GM19023 (cell line): Measurements from ENCODE around the gene CUTC.

ENCODE experiments used
- ATAC-seq: cut with Tn5 transposase; IDR thresholded peaks from one replicate; pipeline ENCODE4 v1.9.1; 2021; ENCODE audit warnings: mild to moderate bottlenecking, moderate library complexity; ENCODE audit not compliant: unreplicated experiment

Gene CUTC

DNA sequence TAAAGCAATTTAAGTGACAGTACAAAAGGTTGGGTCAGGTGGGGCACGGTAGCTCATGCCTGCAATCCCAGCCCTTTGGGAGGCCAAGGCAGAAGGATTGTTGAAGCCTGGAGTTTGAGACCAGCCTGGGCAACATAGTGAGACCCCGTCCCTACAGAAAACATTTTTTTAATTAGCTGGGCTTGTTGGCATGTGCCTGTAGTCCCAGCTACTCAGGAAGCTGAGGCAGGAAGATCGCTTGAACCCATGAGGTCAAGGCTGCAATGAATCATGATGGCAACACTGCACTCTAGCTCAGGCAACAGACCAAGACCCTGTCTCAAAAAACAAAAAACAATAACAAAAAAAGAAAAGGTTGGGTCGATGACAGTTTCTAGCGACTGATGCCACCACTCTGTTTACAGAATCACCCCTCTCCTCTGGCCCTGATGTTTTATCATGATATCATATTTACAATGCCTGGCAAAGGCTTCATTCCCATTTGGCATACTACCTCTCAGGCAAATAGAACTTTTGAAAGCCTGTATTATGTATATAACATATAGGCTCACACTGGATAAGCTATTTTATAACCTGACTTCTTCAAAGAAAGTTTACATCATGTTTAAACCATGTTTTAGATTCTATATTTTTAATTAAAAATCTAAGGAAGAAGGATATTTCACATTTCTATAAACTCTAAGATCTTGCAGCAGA lies 49.8 kb downstream of the CUTC start:
- no peak for ATAC-seq

- no peak for ATAC-seq
These were observed 50.6 kb downstream of the CUTC start, which contains the start of gene ABCC2 for GRCh38 chr10:99782447-99783286. Gene ABCC2 (plus strand): TSS chr10:99782640. CDS start chr10:99782845, 205 bp downstream.

- no peak for ATAC-seq
These were observed 52.1 kb downstream of the CUTC start for GRCh38 chr10:99784016-99784726.

GRCh38 chr10:99784727-99785441 lies 52.9 kb downstream of the CUTC start:
- ATAC-seq, result no peak

DNA sequence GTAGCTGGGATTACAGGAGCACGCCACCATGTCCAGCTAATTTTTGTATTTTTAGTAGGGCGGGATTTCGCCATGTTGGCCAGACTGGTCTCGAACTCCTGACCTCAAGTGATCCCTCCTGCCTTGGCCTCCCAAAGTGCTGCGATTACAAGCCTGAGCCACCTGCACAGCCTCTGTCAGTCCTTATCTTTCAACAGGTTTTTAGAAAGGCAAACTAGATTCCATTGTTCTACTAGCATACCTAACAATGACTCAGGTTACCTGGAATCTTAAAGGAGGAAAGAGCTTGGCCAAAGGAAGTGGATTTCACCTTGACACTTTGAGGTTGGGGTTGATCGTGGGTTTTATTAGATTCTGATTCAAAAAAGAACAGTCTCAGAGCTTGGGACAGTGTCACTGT lies 53.6 kb downstream of the CUTC start:
- ATAC-seq, result no peak

GRCh38 chr10:99787311-99787710 lies 55.3 kb downstream of the CUTC start:
- ATAC-seq, result no peak

GRCh38 chr10:99787782-99788445 lies 55.9 kb downstream of the CUTC start:
- ATAC-seq, result no peak

- ATAC-seq, result no peak
These were observed 56.7 kb downstream of the CUTC start for GRCh38 chr10:99788598-99789256.

GRCh38 chr10:99791831-99792230 lies 59.8 kb downstream of the CUTC start:
- no peak for ATAC-seq

DNA sequence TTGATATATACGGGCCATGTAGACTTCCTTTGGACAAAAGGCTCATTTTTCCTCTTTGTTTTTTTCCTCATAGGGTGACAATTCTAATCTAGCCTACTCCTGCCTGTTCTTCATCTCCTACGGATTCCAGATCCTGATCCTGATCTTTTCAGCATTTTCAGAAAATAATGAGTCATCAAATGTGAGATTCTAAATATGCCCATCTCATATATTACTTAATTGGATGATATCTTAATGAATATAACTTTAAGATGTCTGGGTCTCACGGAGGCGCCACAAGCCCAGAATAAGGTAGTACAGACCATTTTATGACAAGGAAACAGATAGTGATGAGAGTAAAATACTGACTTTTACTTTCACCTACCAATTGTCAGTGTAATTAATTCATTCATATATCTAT lies 61.8 kb downstream of the CUTC start:
- no peak for ATAC-seq

DNA sequence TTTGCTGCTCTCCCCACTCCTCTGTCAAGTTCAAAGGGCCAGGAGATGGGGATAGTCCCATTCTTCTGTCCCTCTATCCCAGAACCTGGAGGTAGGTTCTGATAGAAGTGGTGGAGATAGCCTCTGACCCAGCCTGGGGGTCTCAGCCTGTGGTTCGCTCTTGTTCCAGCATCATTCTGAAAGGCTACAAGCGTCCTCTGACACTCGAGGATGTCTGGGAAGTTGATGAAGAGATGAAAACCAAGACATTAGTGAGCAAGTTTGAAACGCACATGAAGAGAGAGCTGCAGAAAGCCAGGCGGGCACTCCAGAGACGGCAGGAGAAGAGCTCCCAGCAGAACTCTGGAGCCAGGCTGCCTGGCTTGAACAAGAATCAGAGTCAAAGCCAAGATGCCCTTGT lies 64.9 kb downstream of the CUTC start:
- no peak for ATAC-seq

- ATAC-seq, result no peak
These were observed 66.0 kb downstream of the CUTC start for GRCh38 chr10:99798031-99798430.

DNA sequence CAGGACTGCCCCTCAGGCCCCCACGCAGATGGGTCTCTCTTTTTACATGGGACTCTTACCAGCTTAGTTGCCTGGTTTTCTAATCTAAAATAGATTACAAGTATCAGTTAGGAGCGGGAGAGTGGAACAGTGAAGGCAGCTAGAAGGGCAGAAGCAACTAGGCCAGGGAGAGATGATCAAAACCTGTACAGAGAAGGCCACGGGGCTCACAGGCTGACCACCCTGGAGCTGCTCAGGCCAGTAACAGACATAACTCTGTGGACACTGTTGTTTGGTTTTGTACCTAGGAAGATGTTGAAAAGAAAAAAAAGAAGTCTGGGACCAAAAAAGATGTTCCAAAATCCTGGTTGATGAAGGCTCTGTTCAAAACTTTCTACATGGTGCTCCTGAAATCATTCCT lies 66.9 kb downstream of the CUTC start:
- no peak for ATAC-seq

DNA sequence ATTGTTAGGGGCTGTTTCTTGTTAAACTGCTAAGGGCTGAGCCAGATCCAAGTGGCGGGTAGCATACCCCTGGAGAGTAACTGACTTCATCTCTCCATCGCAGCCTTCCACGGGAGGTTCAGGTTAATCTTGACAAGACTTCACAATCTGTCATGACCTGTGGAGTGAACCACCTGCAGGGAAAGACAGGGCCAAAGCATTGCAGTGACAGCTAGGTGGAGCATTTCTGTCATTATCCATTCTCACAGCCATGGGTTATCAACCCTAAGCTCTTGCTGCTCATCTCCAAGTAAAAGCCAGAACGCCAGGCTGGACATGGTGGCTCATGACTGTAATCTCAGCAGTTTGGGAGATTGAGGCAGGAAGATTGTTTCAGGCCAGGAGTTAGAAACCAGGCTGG lies 67.6 kb downstream of the CUTC start:
- ATAC-seq, result no peak

- no peak for ATAC-seq
These were observed 72.4 kb downstream of the CUTC start for GRCh38 chr10:99804471-99804870.

- no peak for ATAC-seq
These were observed 73.2 kb downstream of the CUTC start for GRCh38 chr10:99805190-99805589.
